Endothelial cell of coronary artery (primary cell): ENCODE measurements around the gene HTR2C. TPM values are rescaled to one million over a fixed set of nuclear protein-coding genes. Genes with fewer than 3 reads are reported as not detected.

Experiments used
- total RNA-seq: library from RNA; depleted of rRNA; stranded (reverse); fragments of >200 nt; gene quantifications from 2 replicates; pipeline ENCODE4 v1.2.3, GENCODE V29; 2014

HTR2C gene
- not detected in 2 replicates for total RNA-seq

DNA sequence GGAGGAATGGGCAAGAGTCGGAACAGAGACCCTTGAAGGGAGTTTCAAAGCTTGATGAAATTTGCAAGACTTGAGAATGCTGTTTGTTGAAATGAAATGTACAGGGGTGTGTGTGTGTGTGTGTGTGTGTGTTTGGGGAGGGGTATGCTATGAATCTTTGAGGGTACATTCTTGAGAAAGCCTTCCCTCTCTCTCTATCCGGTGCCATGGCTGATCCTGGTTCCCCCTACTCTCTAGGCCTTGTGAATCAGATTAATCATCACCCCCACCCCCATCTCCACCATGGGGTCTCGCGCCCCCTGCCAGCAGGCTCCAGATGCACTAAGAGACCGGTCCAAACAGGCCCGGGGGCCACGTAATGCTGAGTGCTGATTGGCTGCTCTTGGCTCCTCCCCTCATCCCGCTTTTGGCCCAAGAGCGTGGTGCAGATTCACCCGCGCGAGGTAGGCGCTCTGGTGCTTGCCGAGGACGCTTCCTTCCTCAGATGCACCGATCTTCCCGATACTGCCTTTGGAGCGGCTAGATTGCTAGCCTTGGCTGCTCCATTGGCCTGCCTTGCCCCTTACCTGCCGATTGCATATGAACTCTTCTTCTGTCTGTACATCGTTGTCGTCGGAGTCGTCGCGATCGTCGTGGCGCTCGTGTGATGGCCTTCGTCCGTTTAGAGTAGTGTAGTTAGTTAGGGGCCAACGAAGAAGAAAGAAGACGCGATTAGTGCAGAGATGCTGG lies at the start of gene HTR2C:
Gene HTR2C, plus strand, starts transcription at position 441 of the 729 bp plus-strand sequence. CDS start 142,851 bp downstream, outside the sequence.

